Parathyroid adenoma (tissue), 2 donors: ENCODE results near the gene EEF1B2.
A peak's percentile ranks its signal among the peaks of the same experiment; 100 is the strongest.
"Not testable (repeated sequence)": the region's sequence is repeated elsewhere in the genome, so short reads cannot be mapped to it uniquely, and the experiment has no call there.

ENCODE experiments used
- H2AFZ ChIP-seq: fragments of 300-600 bp; sonication (generic); one replicate; pipeline ENCODE4 v1.7.0; 2017; ENCODE audit warnings: antibody characterized with exemption, mild to moderate bottlenecking
- H3K27ac ChIP-seq: fragments of 300-600 bp; sonication (generic); one replicate; pipeline ENCODE4 v1.7.0; 2017
- H3K27me3 ChIP-seq: fragments of 300-600 bp; sonication (generic); one replicate; pipeline ENCODE4 v1.7.0; 2017; ENCODE audit warnings: low read length; ENCODE audit not compliant: control insufficient read depth, insufficient read depth
- H3K36me3 ChIP-seq: fragments of 300-600 bp; sonication (generic); one replicate; pipeline ENCODE4 v1.7.0; 2017; ENCODE audit warnings: low read length; ENCODE audit not compliant: control insufficient read depth, insufficient read depth
- H3K4me1 ChIP-seq: fragments of 300-600 bp; sonication (generic); one replicate; pipeline ENCODE4 v1.7.0; 2017; ENCODE audit warnings: control low read depth
- H3K4me2 ChIP-seq: fragments of 300-600 bp; sonication (generic); one replicate; pipeline ENCODE4 v1.7.0; 2017; ENCODE audit warnings: low read length
- H3K4me3 ChIP-seq: fragments of 300-600 bp; sonication (generic); one replicate; pipeline ENCODE4 v1.7.0; 2017; ENCODE audit warnings: low read depth, low read length
- H3K79me2 ChIP-seq: fragments of 300-600 bp; sonication (generic); one replicate; pipeline ENCODE4 v1.7.0; 2017; ENCODE audit warnings: control low read depth
- H3K9ac ChIP-seq: fragments of 300-600 bp; sonication (generic); one replicate; pipeline ENCODE4 v1.7.0; 2017; ENCODE audit warnings: mild to moderate bottlenecking
- H3K9me3 ChIP-seq: fragments of 300-600 bp; sonication (generic); one replicate; pipeline ENCODE4 v1.7.0; 2017; ENCODE audit warnings: low read length; ENCODE audit not compliant: control insufficient read depth
- TF ChIP-seq, protein P1 (sequence below): fragments of 300-600 bp; sonication (generic); IDR thresholded peaks from one replicate; pipeline ENCODE4 v1.7.0; 2017; ENCODE audit warnings: antibody characterized with exemption, mild to moderate bottlenecking
- donor health status: primary hyperparathyroidism.

The EEF1B2 gene

GRCh38 chr2:206154197-206154596 is 5.5 kb upstream of the EEF1B2 start:
- peaks cover 8% of the 10 kb centered on the region for H3K4me1 ChIP-seq
- no peaks in the 10 kb centered on the region for H3K36me3 ChIP-seq
- no peak overlapping the region for H3K27ac ChIP-seq

GRCh38 chr2:206157014-206157413 is 2.7 kb upstream of the EEF1B2 start:
- H2AFZ ChIP-seq, H3K4me3 ChIP-seq, H3K27me3 ChIP-seq, H3K27ac ChIP-seq, H3K9ac ChIP-seq, H3K36me3 ChIP-seq, H3K9me3 ChIP-seq: not testable (repeated sequence)
- peaks cover 55% of the 10 kb centered on the region for H3K79me2 ChIP-seq
- H3K4me2 ChIP-seq = peak overlapping the region; percentile 94
- peaks cover 14% of the 10 kb centered on the region for H3K4me1 ChIP-seq

More at GRCh38 chr2:206154197-206154596, 5.5 kb upstream of the EEF1B2 start:
- TF ChIP-seq, protein P1, sequence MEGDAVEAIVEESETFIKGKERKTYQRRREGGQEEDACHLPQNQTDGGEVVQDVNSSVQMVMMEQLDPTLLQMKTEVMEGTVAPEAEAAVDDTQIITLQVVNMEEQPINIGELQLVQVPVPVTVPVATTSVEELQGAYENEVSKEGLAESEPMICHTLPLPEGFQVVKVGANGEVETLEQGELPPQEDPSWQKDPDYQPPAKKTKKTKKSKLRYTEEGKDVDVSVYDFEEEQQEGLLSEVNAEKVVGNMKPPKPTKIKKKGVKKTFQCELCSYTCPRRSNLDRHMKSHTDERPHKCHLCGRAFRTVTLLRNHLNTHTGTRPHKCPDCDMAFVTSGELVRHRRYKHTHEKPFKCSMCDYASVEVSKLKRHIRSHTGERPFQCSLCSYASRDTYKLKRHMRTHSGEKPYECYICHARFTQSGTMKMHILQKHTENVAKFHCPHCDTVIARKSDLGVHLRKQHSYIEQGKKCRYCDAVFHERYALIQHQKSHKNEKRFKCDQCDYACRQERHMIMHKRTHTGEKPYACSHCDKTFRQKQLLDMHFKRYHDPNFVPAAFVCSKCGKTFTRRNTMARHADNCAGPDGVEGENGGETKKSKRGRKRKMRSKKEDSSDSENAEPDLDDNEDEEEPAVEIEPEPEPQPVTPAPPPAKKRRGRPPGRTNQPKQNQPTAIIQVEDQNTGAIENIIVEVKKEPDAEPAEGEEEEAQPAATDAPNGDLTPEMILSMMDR = no peak
- Histone ChIP-seq H3K4me3 (no peak overlapping the region), H2AFZ (no peak overlapping the region), H3K27me3 (no peaks in the 10 kb centered on the region), H3K9me3 (no peaks in the 10 kb centered on the region), H3K4me2 (no peak overlapping the region), H3K9ac (no peak overlapping the region), H3K79me2 (peaks cover 59% of the 10 kb centered on the region)

DNA sequence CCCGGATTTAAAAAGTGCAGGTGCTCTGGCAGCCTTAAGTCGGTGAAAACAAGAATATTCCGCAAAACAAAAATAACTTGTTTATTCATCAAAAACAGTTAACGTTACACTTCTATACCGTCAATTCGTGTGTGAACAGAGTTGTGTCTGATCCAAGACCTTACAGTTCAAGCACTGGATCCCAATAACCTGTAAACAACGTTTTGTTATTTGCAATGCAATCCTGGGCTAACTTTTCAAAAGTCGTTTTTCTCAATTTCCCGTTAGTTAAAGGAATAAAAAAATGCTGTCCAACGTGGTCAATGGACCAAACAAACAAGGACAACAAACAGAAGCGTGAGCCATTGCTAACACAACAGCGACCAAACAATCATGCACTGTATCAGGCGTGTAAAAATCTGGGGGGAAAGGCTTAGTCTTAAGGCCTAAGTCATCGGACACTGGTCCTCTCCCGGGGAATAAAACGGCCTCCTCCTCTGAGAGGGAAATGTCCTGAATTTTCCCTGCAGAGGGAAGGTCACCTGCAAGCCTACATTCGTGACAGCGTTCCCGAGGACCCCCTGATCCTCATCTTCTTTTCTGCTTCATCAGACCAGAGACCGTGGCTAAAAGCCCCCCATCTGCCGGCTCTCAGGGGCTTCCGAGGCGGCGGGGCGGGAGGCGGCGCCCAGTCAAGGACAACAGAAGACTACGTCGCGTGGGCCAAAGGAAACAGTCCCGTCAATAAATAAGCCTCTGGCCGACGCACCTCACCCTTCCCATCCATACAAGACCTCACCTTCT is 941 bp upstream of the EEF1B2 start:
- Histone ChIP-seq H3K27me3 (no peaks in the 10 kb centered on the region), H2AFZ (peak overlapping the region; percentile 89), H3K27ac (peak overlapping the region; percentile 93), H3K4me1 (peaks cover 14% of the 10 kb centered on the region), H3K79me2 (peaks cover 48% of the 10 kb centered on the region), H3K9ac (peak overlapping the region; percentile 81), H3K9me3 (no peaks in the 10 kb centered on the region), H3K4me2 (peak overlapping the region; percentile 94), H3K36me3 (no peaks in the 10 kb centered on the region), H3K4me3 (peak overlapping the region; percentile 91)
- TF ChIP-seq, protein P1 = no peak

DNA sequence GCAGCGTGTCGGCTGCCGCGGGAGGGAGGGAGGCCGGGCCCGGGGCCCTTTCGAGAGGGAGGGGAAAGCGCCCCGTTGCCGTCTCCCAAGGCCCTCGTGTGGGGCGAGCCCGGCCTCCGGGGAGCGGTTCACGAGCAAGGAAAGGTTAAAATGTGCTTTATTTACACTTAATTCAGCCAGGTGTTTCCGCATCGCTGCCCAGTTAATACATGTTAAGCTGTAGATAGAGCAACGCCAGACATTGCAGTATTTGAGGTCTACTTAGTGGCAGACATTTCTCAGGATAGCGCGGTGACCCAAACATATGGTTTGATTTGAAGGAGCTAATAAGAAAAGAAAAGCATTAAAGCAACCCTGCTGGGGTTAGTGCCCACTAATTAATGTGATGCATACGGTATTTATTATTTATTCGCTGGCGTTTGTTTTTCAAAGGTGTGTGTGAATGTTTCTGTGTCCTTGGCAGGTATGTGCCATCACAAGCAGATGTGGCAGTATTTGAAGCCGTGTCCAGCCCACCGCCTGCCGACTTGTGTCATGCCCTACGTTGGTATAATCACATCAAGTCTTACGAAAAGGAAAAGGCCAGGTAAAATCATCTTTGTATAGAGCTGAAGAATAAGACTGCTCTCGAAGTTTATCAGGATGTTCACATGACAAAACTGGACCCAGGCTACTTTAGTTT is 571 bp downstream of the EEF1B2 start:
- H3K36me3 ChIP-seq = no peaks in the 10 kb centered on the region
- H2AFZ ChIP-seq = peak overlapping the region; percentile 89
- H3K9me3 ChIP-seq = no peaks in the 10 kb centered on the region
- H3K4me2 ChIP-seq = peak overlapping the region; percentile 87
- H3K9ac ChIP-seq = peak overlapping the region; percentile 81
- H3K4me3 ChIP-seq = peak overlapping the region; percentile 91
- H3K79me2 ChIP-seq = peaks cover 36% of the 10 kb centered on the region
- peak overlapping the region; percentile 93 for H3K27ac ChIP-seq
- TF ChIP-seq, protein P1 = no peak
- H3K27me3 ChIP-seq = no peaks in the 10 kb centered on the region
- peaks cover 14% of the 10 kb centered on the region for H3K4me1 ChIP-seq

GRCh38 chr2:206160807-206161179 is 1.1 kb downstream of the EEF1B2 start:
- Histone ChIP-seq H3K9ac (no peak overlapping the region), H3K27me3 (no peaks in the 10 kb centered on the region), H3K4me3 (no peak overlapping the region), H3K4me2 (peak overlapping the region; percentile 87), H2AFZ (no peak overlapping the region), H3K36me3 (no peaks in the 10 kb centered on the region), H3K9me3 (no peaks in the 10 kb centered on the region), H3K4me1 (peaks cover 14% of the 10 kb centered on the region), H3K27ac (peak overlapping the region; percentile 25), H3K79me2 (peaks cover 31% of the 10 kb centered on the region)
- TF ChIP-seq, protein P1 = no peak

DNA sequence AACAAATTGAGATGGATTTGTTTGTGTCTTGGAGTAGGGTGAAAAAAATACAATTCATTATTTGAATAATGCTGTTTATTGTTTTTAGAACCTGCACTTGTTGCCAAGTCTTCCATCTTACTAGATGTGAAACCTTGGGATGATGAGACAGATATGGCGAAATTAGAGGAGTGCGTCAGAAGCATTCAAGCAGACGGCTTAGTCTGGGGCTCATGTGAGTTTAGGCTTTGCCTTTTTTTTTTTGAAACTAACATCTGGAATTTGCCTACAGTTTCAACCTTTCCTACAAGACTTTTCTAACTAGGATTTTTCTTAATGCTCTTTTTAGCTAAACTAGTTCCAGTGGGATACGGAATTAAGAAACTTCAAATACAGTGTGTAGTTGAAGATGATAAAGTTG is 2.7 kb downstream of the EEF1B2 start:
- not testable (repeated sequence) for H2AFZ ChIP-seq, H3K4me1 ChIP-seq, H3K4me2 ChIP-seq, H3K9ac ChIP-seq, H3K27ac ChIP-seq, H3K4me3 ChIP-seq, H3K36me3 ChIP-seq, H3K27me3 ChIP-seq, H3K9me3 ChIP-seq
- H3K79me2 ChIP-seq = peaks cover 17% of the 10 kb centered on the region
